ENCODE measurements around the gene UNC93B1. TPM values are rescaled to one million over a fixed set of nuclear protein-coding genes. Genes with fewer than 3 reads are reported as not detected.

The UNC93B1 gene
- polyA plus RNA-seq, 1 experiment = 38.0 TPM

- Histone ChIP-seq H3K4me3 (ENCODE audit: low read depth, low read length) (peak overlapping the region; percentile 50), H3K36me3 (ENCODE audit: control insufficient read depth, insufficient read depth, low read length) (no peaks in the 10 kb centered on the region; the same call in 1 of the 2 replicates), H3K27me3 (ENCODE audit: control insufficient read depth, insufficient read depth, low read length) (no peaks in the 10 kb centered on the region)
- TF ChIP-seq, protein P1, sequence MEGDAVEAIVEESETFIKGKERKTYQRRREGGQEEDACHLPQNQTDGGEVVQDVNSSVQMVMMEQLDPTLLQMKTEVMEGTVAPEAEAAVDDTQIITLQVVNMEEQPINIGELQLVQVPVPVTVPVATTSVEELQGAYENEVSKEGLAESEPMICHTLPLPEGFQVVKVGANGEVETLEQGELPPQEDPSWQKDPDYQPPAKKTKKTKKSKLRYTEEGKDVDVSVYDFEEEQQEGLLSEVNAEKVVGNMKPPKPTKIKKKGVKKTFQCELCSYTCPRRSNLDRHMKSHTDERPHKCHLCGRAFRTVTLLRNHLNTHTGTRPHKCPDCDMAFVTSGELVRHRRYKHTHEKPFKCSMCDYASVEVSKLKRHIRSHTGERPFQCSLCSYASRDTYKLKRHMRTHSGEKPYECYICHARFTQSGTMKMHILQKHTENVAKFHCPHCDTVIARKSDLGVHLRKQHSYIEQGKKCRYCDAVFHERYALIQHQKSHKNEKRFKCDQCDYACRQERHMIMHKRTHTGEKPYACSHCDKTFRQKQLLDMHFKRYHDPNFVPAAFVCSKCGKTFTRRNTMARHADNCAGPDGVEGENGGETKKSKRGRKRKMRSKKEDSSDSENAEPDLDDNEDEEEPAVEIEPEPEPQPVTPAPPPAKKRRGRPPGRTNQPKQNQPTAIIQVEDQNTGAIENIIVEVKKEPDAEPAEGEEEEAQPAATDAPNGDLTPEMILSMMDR (IDR thresholded peaks at IDR 0.05; ENCODE audit: insufficient read depth, low read depth, low read length) = no peak
- no peak for DNase-seq (ENCODE audit: low read depth)
- CTCF ChIA-PET = interaction anchor here (0.9 to 2.8 kb wide), 5 partner anchors 17 to 199 kb away, joined by 3 to 13 read pairs (median 6); no protein-coding TSS in a partner anchor
- POLR2A ChIA-PET = interaction anchor here (0.5 to 1.1 kb wide), 2 partner anchors 23 to 31 kb away, joined by 3 to 4 read pairs; no protein-coding TSS in a partner anchor
Measured at GRCh38 chr11:68011051-68011943, 7.4 kb upstream of the UNC93B1 start.

GRCh38 chr11:68010090-68011041, 6.5 kb upstream of the UNC93B1 start, which contains the start of gene ALDH3B1:
ALDH3B1 (plus strand) TSS chr11:68010327; CDS start chr11:68015298, 4,971 bp downstream.
- Histone ChIP-seq H3K27me3 (ENCODE audit: control insufficient read depth, insufficient read depth, low read length) (no peaks in the 10 kb centered on the region), H3K4me3 (ENCODE audit: low read depth, low read length) (peak within 1 kb of the TSS; percentile 50), H3K36me3 (ENCODE audit: control insufficient read depth, insufficient read depth, low read length) (no peaks in the 10 kb centered on the region; the same call in 1 of the 2 replicates)
- CTCF ChIA-PET = interaction anchor here (0.6 to 2.8 kb wide), 6 partner anchors 9 to 1367 kb away, joined by 3 to 13 read pairs (median 6); no protein-coding TSS in a partner anchor
- TF ChIP-seq, protein P1 (IDR thresholded peaks at IDR 0.05; ENCODE audit: insufficient read depth, low read depth, low read length) = peak; percentile 33
- POLR2A ChIA-PET = interaction anchor here (0.5 to 1.1 kb wide), 2 partner anchors 24 to 32 kb away, joined by 3 to 4 read pairs; no protein-coding TSS in a partner anchor
- DNase-seq (ENCODE audit: low read depth) = no peak

GRCh38 chr11:68009391-68010089, 5.6 kb upstream of the UNC93B1 start:
- Histone ChIP-seq H3K4me3 (ENCODE audit: low read depth, low read length) (peak overlapping the region; percentile 50), H3K36me3 (ENCODE audit: control insufficient read depth, insufficient read depth, low read length) (no peaks in the 10 kb centered on the region), H3K27me3 (ENCODE audit: control insufficient read depth, insufficient read depth, low read length) (no peaks in the 10 kb centered on the region)
- no peak for DNase-seq (ENCODE audit: low read depth)
- POLR2A ChIA-PET = interaction anchor here (0.5 kb wide), 1 partner anchor 146 kb away, joined by 3 read pairs; no protein-coding TSS in a partner anchor
- CTCF ChIA-PET = interaction anchor here (0.6 to 2.8 kb wide), 7 partner anchors 9 to 1367 kb away, joined by 3 to 13 read pairs (median 5); no protein-coding TSS in a partner anchor
- TF ChIP-seq, protein P1 (IDR thresholded peaks at IDR 0.05; ENCODE audit: insufficient read depth, low read depth, low read length) = peak; percentile 17

GRCh38 chr11:68008381-68009337, 4.8 kb upstream of the UNC93B1 start:
- CTCF ChIA-PET = interaction anchor here (1.1 to 2.8 kb wide), 4 partner anchors 13 to 201 kb away, joined by 3 to 13 read pairs (median 6); no protein-coding TSS in a partner anchor
- TF ChIP-seq, protein P1 (IDR thresholded peaks at IDR 0.05; ENCODE audit: insufficient read depth, low read depth, low read length) = no peak
- Histone ChIP-seq H3K27me3 (ENCODE audit: control insufficient read depth, insufficient read depth, low read length) (no peaks in the 10 kb centered on the region), H3K4me3 (ENCODE audit: low read depth, low read length) (no peak overlapping the region), H3K36me3 (ENCODE audit: control insufficient read depth, insufficient read depth, low read length) (no peaks in the 10 kb centered on the region)
- DNase-seq (ENCODE audit: low read depth) = no peak
- POLR2A ChIA-PET = interaction anchor here (0.5 kb wide), 1 partner anchor 146 kb away, joined by 3 read pairs; no protein-coding TSS in a partner anchor

All from BJ (cell line).